Skeletal muscle satellite cell (primary cell): ENCODE results near the gene VSTM2L.

Experiments used
- H3K27me3 ChIP-seq: 2 replicates; pipeline ENCODE4 v1.7.0; 2013; ENCODE audit warnings: low read length; ENCODE audit not compliant: control insufficient read depth, insufficient read depth
- H3K36me3 ChIP-seq: 2 replicates; pipeline ENCODE4 v1.7.0; 2013; ENCODE audit warnings: mild to moderate bottlenecking, control low read depth, low read length; ENCODE audit not compliant: insufficient read depth
- H3K4me1 ChIP-seq: 2 replicates; pipeline ENCODE4 v1.7.0; 2013; ENCODE audit warnings: low read length; ENCODE audit not compliant: control insufficient read depth, insufficient read depth
- H3K4me2 ChIP-seq: 2 replicates; pipeline ENCODE4 v1.7.0; 2013; ENCODE audit warnings: mild to moderate bottlenecking, low read length
- H3K4me3 ChIP-seq: 2 replicates; pipeline ENCODE4 v1.7.0; 2013; ENCODE audit warnings: low read length
- H3K9ac ChIP-seq: 2 replicates; pipeline ENCODE4 v1.7.0; 2013; ENCODE audit warnings: mild to moderate bottlenecking, low read depth, low read length, moderate library complexity
- H3K9me3 ChIP-seq: replicated peaks from 2 replicates; pipeline ENCODE4 v1.7.0; 2013; ENCODE audit warnings: mild to moderate bottlenecking, control low read depth, low read length

The VSTM2L gene

GRCh38 chr20:37943501-37944455 is 40.9 kb downstream of the VSTM2L start:
- Histone ChIP-seq H3K4me1 (no peaks in the 10 kb centered on the region), H3K4me3 (no peak overlapping the region), H3K9ac (no peak overlapping the region), H3K4me2 (no peak overlapping the region), H3K27me3 (peaks cover 17% of the 10 kb centered on the region), H3K9me3 (peaks cover 9% of the 10 kb centered on the region), H3K36me3 (no peaks in the 10 kb centered on the region)

- H3K27me3 ChIP-seq, result peaks cover 21% of the 10 kb centered on the region
- H3K4me1 ChIP-seq, result no peaks in the 10 kb centered on the region
- no peaks in the 10 kb centered on the region for H3K36me3 ChIP-seq
- H3K4me3 ChIP-seq, result no peak overlapping the region
- H3K4me2 ChIP-seq, result no peak overlapping the region
- H3K9ac ChIP-seq, result no peak overlapping the region
- H3K9me3 ChIP-seq, result peaks cover 9% of the 10 kb centered on the region
Measured at GRCh38 chr20:37944456-37944981, 41.6 kb downstream of the VSTM2L start.

- Histone ChIP-seq H3K36me3 (no peaks in the 10 kb centered on the region), H3K4me1 (no peaks in the 10 kb centered on the region), H3K9me3 (peaks cover 9% of the 10 kb centered on the region)
Measured at GRCh38 chr20:37945091-37945547, 42.2 kb downstream of the VSTM2L start.

GRCh38 chr20:37946946-37947345 is 44.0 kb downstream of the VSTM2L start:
- H3K27me3 ChIP-seq, result peaks cover 29% of the 10 kb centered on the region
- no peak overlapping the region for H3K4me3 ChIP-seq
- H3K4me2 ChIP-seq, result no peak overlapping the region
- H3K9ac ChIP-seq, result no peak overlapping the region
- H3K4me1 ChIP-seq, result no peaks in the 10 kb centered on the region
- H3K9me3 ChIP-seq, result peaks cover 9% of the 10 kb centered on the region
- no peaks in the 10 kb centered on the region for H3K36me3 ChIP-seq

More at GRCh38 chr20:37945091-37945547, 42.2 kb downstream of the VSTM2L start:
- H3K4me2 ChIP-seq, result no peak overlapping the region
- peaks cover 25% of the 10 kb centered on the region for H3K27me3 ChIP-seq
- no peak overlapping the region for H3K9ac ChIP-seq
- no peak overlapping the region for H3K4me3 ChIP-seq

DNA sequence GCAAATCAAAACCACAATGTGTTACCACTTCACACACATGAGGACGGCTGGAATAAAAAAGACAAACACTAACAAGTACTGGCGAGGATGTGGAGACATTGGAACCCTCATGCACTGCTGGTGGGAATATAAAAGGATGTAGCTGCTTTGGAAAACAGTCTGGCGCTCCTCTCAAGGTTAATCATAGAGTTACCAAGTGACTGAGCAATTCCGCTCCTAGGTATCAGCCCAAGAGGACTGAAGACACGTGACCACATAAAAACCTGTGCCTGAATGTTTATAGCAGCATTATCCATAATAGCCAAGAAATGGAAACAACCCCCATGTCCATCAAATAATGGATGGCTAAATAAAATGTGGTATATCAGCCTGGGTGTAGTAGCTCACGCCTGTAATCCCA is 45.0 kb downstream of the VSTM2L start:
- no peaks in the 10 kb centered on the region for H3K36me3 ChIP-seq
- H3K4me1 ChIP-seq, result no peaks in the 10 kb centered on the region
- H3K9me3 ChIP-seq, result peaks cover 9% of the 10 kb centered on the region
- peaks cover 29% of the 10 kb centered on the region for H3K27me3 ChIP-seq
- H3K9ac ChIP-seq, result no peak overlapping the region
- no peak overlapping the region for H3K4me3 ChIP-seq
- H3K4me2 ChIP-seq, result no peak overlapping the region

DNA sequence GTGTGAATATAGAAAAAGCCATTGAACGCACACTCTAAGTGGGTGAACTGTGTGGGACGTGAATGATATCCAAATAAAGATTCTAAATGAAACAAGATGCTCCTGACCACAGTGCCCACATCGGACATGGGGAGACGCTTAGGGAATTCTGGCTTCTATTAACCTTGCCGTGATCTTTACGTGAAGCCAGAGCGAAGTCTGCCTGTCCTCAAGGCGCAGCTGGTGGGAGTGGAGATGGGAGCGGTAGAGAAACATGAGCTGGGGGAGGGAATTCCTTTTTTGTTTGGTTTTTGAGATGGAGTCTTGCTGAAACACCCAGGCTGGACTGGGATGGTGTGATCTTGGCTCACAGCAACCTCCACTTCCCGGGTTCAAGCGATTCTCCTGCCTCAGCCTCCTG is 46.0 kb downstream of the VSTM2L start:
- Histone ChIP-seq H3K4me3 (no peak overlapping the region), H3K4me1 (no peaks in the 10 kb centered on the region), H3K36me3 (no peaks in the 10 kb centered on the region), H3K27me3 (peaks cover 29% of the 10 kb centered on the region), H3K9ac (no peak overlapping the region), H3K4me2 (no peak overlapping the region), H3K9me3 (peaks cover 9% of the 10 kb centered on the region)

DNA sequence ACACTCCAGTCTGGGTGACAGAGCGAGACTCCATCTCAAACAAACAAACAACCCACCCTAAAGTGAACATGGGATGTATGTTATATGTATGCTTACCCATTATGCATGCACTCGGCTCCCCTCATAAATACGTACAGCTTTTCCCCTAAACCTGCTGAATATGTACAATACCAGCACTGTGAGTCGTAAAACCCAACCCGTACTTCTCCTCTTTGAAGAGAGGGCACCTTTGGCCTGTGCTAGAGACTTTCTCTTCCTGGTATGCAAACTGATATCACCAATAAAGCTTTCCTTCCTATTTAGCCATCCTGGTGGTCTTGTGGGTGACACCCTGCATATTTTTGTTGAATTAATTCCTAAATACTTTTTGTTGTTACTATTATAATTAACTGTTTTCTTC is 51.3 kb downstream of the VSTM2L start:
- H3K36me3 ChIP-seq, result no peaks in the 10 kb centered on the region
- H3K27me3 ChIP-seq, result peaks cover 43% of the 10 kb centered on the region
- no peak overlapping the region for H3K9ac ChIP-seq
- H3K4me3 ChIP-seq, result no peak overlapping the region
- no peaks in the 10 kb centered on the region for H3K9me3 ChIP-seq
- no peaks in the 10 kb centered on the region for H3K4me1 ChIP-seq
- no peak overlapping the region for H3K4me2 ChIP-seq

- Histone ChIP-seq H3K4me3 (no peak overlapping the region), H3K9ac (no peak overlapping the region), H3K9me3 (no peaks in the 10 kb centered on the region), H3K27me3 (peaks cover 48% of the 10 kb centered on the region), H3K4me1 (no peaks in the 10 kb centered on the region), H3K4me2 (no peak overlapping the region), H3K36me3 (no peaks in the 10 kb centered on the region)
Measured at GRCh38 chr20:37954626-37955025, 51.7 kb downstream of the VSTM2L start.

GRCh38 chr20:37955511-37955910 is 52.6 kb downstream of the VSTM2L start:
- Histone ChIP-seq H3K9me3 (no peaks in the 10 kb centered on the region), H3K9ac (no peak overlapping the region), H3K4me2 (no peak overlapping the region), H3K4me1 (no peaks in the 10 kb centered on the region), H3K4me3 (no peak overlapping the region), H3K36me3 (no peaks in the 10 kb centered on the region), H3K27me3 (peaks cover 47% of the 10 kb centered on the region)

GRCh38 chr20:37956107-37956585 is 53.2 kb downstream of the VSTM2L start:
- H3K9ac ChIP-seq, result no peak overlapping the region
- H3K4me3 ChIP-seq, result no peak overlapping the region
- H3K9me3 ChIP-seq, result no peaks in the 10 kb centered on the region
- no peaks in the 10 kb centered on the region for H3K36me3 ChIP-seq
- H3K4me1 ChIP-seq, result no peaks in the 10 kb centered on the region
- H3K27me3 ChIP-seq, result peaks cover 51% of the 10 kb centered on the region
- H3K4me2 ChIP-seq, result no peak overlapping the region

- H3K27me3 ChIP-seq, result peaks cover 57% of the 10 kb centered on the region
- no peak overlapping the region for H3K4me2 ChIP-seq
- H3K9ac ChIP-seq, result no peak overlapping the region
- no peaks in the 10 kb centered on the region for H3K4me1 ChIP-seq
- H3K9me3 ChIP-seq, result no peaks in the 10 kb centered on the region
- H3K4me3 ChIP-seq, result no peak overlapping the region
- H3K36me3 ChIP-seq, result no peaks in the 10 kb centered on the region
Measured at GRCh38 chr20:37958856-37959520, 56.1 kb downstream of the VSTM2L start.
